ENCODE data around the gene NANOG. TPM values are rescaled to one million over a fixed set of nuclear protein-coding genes. Genes with fewer than 3 reads are reported as not detected.
A peak's percentile ranks its signal among the peaks of the same experiment; 100 is the strongest.
"Not testable (repeated sequence)": the region's sequence is repeated elsewhere in the genome, so short reads cannot be mapped to it uniquely, and the experiment has no call there.

NANOG gene
- total RNA-seq, 1 experiment from 2014 or later, result not detected

- no TSS peak for BruUV-seq (replicated peaks)
- CTCF ChIA-PET, result no interaction called here
- Histone ChIP-seq H3K4me1 (replicated peaks; ENCODE audit: insufficient read depth) (peaks cover 17% of the 10 kb centered on the region), H3K4me3 (no peak overlapping the region), H3K9me3 (ENCODE audit: insufficient read depth, low read depth) (no peaks in the 10 kb centered on the region), H3K27me3 (ENCODE audit: insufficient read depth, low read depth) (no peaks in the 10 kb centered on the region), H3K27ac (peak overlapping the region; percentile 7; the same call in 1 of the 2 replicates), H4K20me1 (ENCODE audit: insufficient read depth) (no peaks in the 10 kb centered on the region), H3K36me3 (ENCODE audit: low read depth) (no peaks in the 10 kb centered on the region), H3K9me2 (ENCODE audit: insufficient read depth) (no peaks in the 10 kb centered on the region), H2AFZ (peak overlapping the region; percentile 17), H3F3A (ENCODE audit: insufficient read depth, low read depth) (peaks cover 7% of the 10 kb centered on the region; the same call in 1 of the 2 replicates), H3K79me2 (ENCODE audit: low read depth) (no peaks in the 10 kb centered on the region), H3K4me2 (peak overlapping the region; percentile 33)
- POLR2A ChIA-PET (ENCODE audit: unreplicated experiment), result interaction anchor here (0.7 kb wide), 1 partner anchor 92 kb away, joined by 5 read pairs; no protein-coding TSS in a partner anchor
- no peak for TF ChIP-seq EZH2 (IDR thresholded peaks at IDR 0.05; ENCODE audit: low read depth)
- TF ChIP-seq, protein P1, sequence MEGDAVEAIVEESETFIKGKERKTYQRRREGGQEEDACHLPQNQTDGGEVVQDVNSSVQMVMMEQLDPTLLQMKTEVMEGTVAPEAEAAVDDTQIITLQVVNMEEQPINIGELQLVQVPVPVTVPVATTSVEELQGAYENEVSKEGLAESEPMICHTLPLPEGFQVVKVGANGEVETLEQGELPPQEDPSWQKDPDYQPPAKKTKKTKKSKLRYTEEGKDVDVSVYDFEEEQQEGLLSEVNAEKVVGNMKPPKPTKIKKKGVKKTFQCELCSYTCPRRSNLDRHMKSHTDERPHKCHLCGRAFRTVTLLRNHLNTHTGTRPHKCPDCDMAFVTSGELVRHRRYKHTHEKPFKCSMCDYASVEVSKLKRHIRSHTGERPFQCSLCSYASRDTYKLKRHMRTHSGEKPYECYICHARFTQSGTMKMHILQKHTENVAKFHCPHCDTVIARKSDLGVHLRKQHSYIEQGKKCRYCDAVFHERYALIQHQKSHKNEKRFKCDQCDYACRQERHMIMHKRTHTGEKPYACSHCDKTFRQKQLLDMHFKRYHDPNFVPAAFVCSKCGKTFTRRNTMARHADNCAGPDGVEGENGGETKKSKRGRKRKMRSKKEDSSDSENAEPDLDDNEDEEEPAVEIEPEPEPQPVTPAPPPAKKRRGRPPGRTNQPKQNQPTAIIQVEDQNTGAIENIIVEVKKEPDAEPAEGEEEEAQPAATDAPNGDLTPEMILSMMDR (conservative IDR thresholded peaks at IDR 0.05), result no peak
- peak in 1 of 2 experiments; percentile 74 for DNase-seq
- intact Hi-C loops (cut with micrococcal nuclease; ENCODE audit: unreplicated experiment), result no loop called here
Observed at GRCh38 chr12:7835766-7836165, 46.6 kb downstream of the NANOG start.

GRCh38 chr12:7837366-7837765 lies 48.2 kb downstream of the NANOG start:
- peaks cover 7% of the 10 kb centered on the region; the same call in 1 of the 2 replicates for H3F3A ChIP-seq (ENCODE audit: insufficient read depth, low read depth)
- no peak for TF ChIP-seq EZH2 (IDR thresholded peaks at IDR 0.05; ENCODE audit: low read depth)
- TF ChIP-seq, protein P1 (conservative IDR thresholded peaks at IDR 0.05), result no peak
- no peak for DNase-seq
- BruUV-seq (replicated peaks), result no TSS peak
- H3K4me3 ChIP-seq, result no peak overlapping the region
- no peaks in the 10 kb centered on the region for H3K36me3 ChIP-seq (ENCODE audit: low read depth)
- no peak overlapping the region for H2AFZ ChIP-seq
- H3K27me3 ChIP-seq (ENCODE audit: insufficient read depth, low read depth), result no peaks in the 10 kb centered on the region
- no peaks in the 10 kb centered on the region for H3K79me2 ChIP-seq (ENCODE audit: low read depth)
- H3K4me1 ChIP-seq (replicated peaks; ENCODE audit: insufficient read depth), result peaks cover 17% of the 10 kb centered on the region
- no peaks in the 10 kb centered on the region for H3K9me3 ChIP-seq (ENCODE audit: insufficient read depth, low read depth)
- no peak overlapping the region for H3K27ac ChIP-seq
- no peaks in the 10 kb centered on the region for H4K20me1 ChIP-seq (ENCODE audit: insufficient read depth)
- no peak overlapping the region for H3K4me2 ChIP-seq
- CTCF ChIA-PET, result no interaction called here
- POLR2A ChIA-PET (ENCODE audit: unreplicated experiment), result no interaction called here
- no peaks in the 10 kb centered on the region for H3K9me2 ChIP-seq (ENCODE audit: insufficient read depth)
- intact Hi-C loops (cut with micrococcal nuclease; ENCODE audit: unreplicated experiment), result no loop called here

DNA sequence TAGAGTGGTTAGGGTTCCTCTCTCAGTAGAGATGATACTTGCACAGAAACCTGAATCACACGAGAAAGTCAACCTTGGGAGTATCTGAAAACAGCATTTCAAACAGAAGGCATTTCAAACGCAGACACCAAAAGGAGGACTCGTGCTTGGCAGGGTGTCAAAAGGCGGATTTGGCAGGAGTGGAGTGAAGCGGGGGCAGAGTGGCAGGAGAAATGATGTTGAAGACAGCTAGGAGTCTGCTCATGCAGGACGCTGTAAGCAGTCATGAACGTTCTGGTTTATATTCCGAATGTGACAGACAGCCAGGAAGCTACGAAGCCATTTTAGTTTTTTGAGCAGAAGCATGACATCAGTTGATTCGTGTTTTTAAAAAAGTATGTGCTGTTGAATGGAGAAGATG lies 50.0 kb downstream of the NANOG start:
- H2AFZ ChIP-seq; DNase-seq; H3K9me2 ChIP-seq (ENCODE audit: insufficient read depth); H3K27ac ChIP-seq; H3K9me3 ChIP-seq (ENCODE audit: insufficient read depth, low read depth); H3K79me2 ChIP-seq (ENCODE audit: low read depth); BruUV-seq (replicated peaks); H3K4me2 ChIP-seq; H3F3A ChIP-seq (ENCODE audit: insufficient read depth, low read depth); H3K27me3 ChIP-seq (ENCODE audit: insufficient read depth, low read depth); POLR2A ChIA-PET (ENCODE audit: unreplicated experiment); H4K20me1 ChIP-seq (ENCODE audit: insufficient read depth); H3K4me3 ChIP-seq; H3K36me3 ChIP-seq (ENCODE audit: low read depth); CTCF ChIA-PET; intact Hi-C loops (cut with micrococcal nuclease; ENCODE audit: unreplicated experiment): not testable (repeated sequence)
- H3K4me1 ChIP-seq (replicated peaks; ENCODE audit: insufficient read depth), result peaks cover 17% of the 10 kb centered on the region

- H3K9me2 ChIP-seq (ENCODE audit: insufficient read depth); H2AFZ ChIP-seq; intact Hi-C loops (cut with micrococcal nuclease; ENCODE audit: unreplicated experiment); BruUV-seq (replicated peaks); H3K4me3 ChIP-seq; H4K20me1 ChIP-seq (ENCODE audit: insufficient read depth); H3K27me3 ChIP-seq (ENCODE audit: insufficient read depth, low read depth); H3K27ac ChIP-seq; H3K4me2 ChIP-seq; H3K79me2 ChIP-seq (ENCODE audit: low read depth); H3F3A ChIP-seq (ENCODE audit: insufficient read depth, low read depth); DNase-seq; H3K9me3 ChIP-seq (ENCODE audit: insufficient read depth, low read depth); POLR2A ChIA-PET (ENCODE audit: unreplicated experiment); H3K36me3 ChIP-seq (ENCODE audit: low read depth): not testable (repeated sequence)
- CTCF ChIA-PET, result interaction anchor here (0.6 kb wide), 1 partner anchor 122 kb away, joined by 3 read pairs; no protein-coding TSS in a partner anchor
- H3K4me1 ChIP-seq (replicated peaks; ENCODE audit: insufficient read depth), result peaks cover 13% of the 10 kb centered on the region
Observed at GRCh38 chr12:7839848-7840247, 50.6 kb downstream of the NANOG start.

DNA sequence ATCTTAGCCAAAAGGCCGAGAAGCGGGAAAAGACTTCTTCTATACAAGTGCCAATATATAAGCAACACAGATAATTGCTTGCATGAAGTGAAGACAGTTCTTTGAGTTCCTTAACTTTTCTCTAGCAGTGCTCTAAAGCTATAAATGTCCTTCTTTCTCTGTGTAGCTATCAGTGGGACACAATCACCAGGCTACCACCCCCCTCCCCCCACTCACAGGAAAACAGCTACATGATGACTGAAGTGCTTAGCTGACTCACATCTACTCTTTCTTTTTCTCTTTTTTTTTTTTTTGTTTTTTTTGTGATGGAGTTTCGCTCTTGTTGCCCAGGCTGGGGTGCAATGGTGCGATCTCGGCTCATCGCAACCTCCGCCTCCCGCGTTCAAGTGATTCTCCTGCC lies 53.2 kb downstream of the NANOG start:
- intact Hi-C loops (cut with micrococcal nuclease; ENCODE audit: unreplicated experiment); H3K9me3 ChIP-seq (ENCODE audit: insufficient read depth, low read depth); H3K36me3 ChIP-seq (ENCODE audit: low read depth); H2AFZ ChIP-seq; DNase-seq; BruUV-seq (replicated peaks); H3K4me3 ChIP-seq; H3K79me2 ChIP-seq (ENCODE audit: low read depth); POLR2A ChIA-PET (ENCODE audit: unreplicated experiment); H3K4me2 ChIP-seq; H4K20me1 ChIP-seq (ENCODE audit: insufficient read depth); H3K4me1 ChIP-seq (replicated peaks; ENCODE audit: insufficient read depth); H3K9me2 ChIP-seq (ENCODE audit: insufficient read depth); H3K27ac ChIP-seq; H3K27me3 ChIP-seq (ENCODE audit: insufficient read depth, low read depth); H3F3A ChIP-seq (ENCODE audit: insufficient read depth, low read depth): not testable (repeated sequence)
- CTCF ChIA-PET, result interaction anchor here (0.6 kb wide), 1 partner anchor 75 kb away, joined by 6 read pairs; no protein-coding TSS in a partner anchor

GRCh38 chr12:7843149-7843548 lies 53.9 kb downstream of the NANOG start:
- POLR2A ChIA-PET (ENCODE audit: unreplicated experiment); H3F3A ChIP-seq (ENCODE audit: insufficient read depth, low read depth); BruUV-seq (replicated peaks); H3K27me3 ChIP-seq (ENCODE audit: insufficient read depth, low read depth); H3K4me3 ChIP-seq; intact Hi-C loops (cut with micrococcal nuclease; ENCODE audit: unreplicated experiment); H3K9me3 ChIP-seq (ENCODE audit: insufficient read depth, low read depth); CTCF ChIA-PET; H3K4me2 ChIP-seq; H2AFZ ChIP-seq; DNase-seq; H3K9me2 ChIP-seq (ENCODE audit: insufficient read depth); H3K27ac ChIP-seq; H3K79me2 ChIP-seq (ENCODE audit: low read depth); H3K36me3 ChIP-seq (ENCODE audit: low read depth); H3K4me1 ChIP-seq (replicated peaks; ENCODE audit: insufficient read depth); H4K20me1 ChIP-seq (ENCODE audit: insufficient read depth): not testable (repeated sequence)

Data from PC-9 (cell line).